Gastrocnemius medialis (tissue), 4 donors: ENCODE data around the gene LDLRAD3. TPM values are rescaled to one million over a fixed set of nuclear protein-coding genes. Genes with fewer than 3 reads are reported as not detected.
A peak's percentile ranks its signal among the peaks of the same experiment; 100 is the strongest.

Experiments
- ATAC-seq, 2 donors: fragments of 150-250 bp; one replicate each; pipeline ENCODE4 v1.9.1; 2016
- DNase-seq, 2 donors: peaks; one replicate each; pipeline ENCODE4 v3.0.0-alpha.2; 2019
- H3K27ac ChIP-seq, 4 donors: fragments of 200-600 bp; sonication (generic); 1 replicate in 1 of 4; 2 replicates in 3 of 4; pipeline ENCODE4 v1.5.1; 2016 to 2018; ENCODE audit warnings: mild to moderate bottlenecking in 2 of 4, moderate library complexity in 1 of 4
- H3K27me3 ChIP-seq, 3 donors: fragments of 200-600 bp; sonication (generic) in 2 of 3; 1 replicate in 1 of 3; 2 replicates in 2 of 3; pipeline versions ENCODE4 v1.5.1 to v1.6.0; 2016 to 2019; ENCODE audit warnings: mild to moderate bottlenecking in 1 of 3, moderate library complexity in 1 of 3
- H3K36me3 ChIP-seq, 2 donors: fragments of 200-600 bp; sonication (generic) in 1 of 2; one replicate each; pipeline ENCODE4 v1.5.1; 2017 to 2018
- H3K4me1 ChIP-seq, 2 donors: fragments of 200-600 bp; sonication (generic) in 1 of 2; one replicate each; pipeline ENCODE4 v1.5.1; 2016 to 2017; ENCODE audit warnings: mild to moderate bottlenecking in 2 of 2
- H3K4me3 ChIP-seq, 4 donors: fragments of 200-600 bp; sonication (generic) in 3 of 4; 1 replicate in 1 of 4; 2 replicates in 3 of 4; pipeline ENCODE4 v1.5.1; 2016 to 2019; ENCODE audit warnings: mild to moderate bottlenecking in 2 of 4
- H3K9me3 ChIP-seq, 3 donors: fragments of 200-600 bp; sonication (generic) in 2 of 3; 1 replicate in 1 of 3; 2 replicates in 2 of 3; pipeline ENCODE4 v1.5.1; 2016 to 2019
- POLR2A ChIP-seq, 2 donors: fragments of 450-650 bp; IDR thresholded peaks; one replicate each; pipeline ENCODE4 v1.6.1; 2017; ENCODE audit warnings: antibody characterized with exemption in 2 of 2, mild to moderate bottlenecking in 2 of 2, moderate library complexity in 2 of 2
- in situ Hi-C, 4 donors: fragments of 200-750 bp; cut with MboI; loops; one replicate each; pipeline versions ENCODE4 v1.15.0 to v1.8.0; 2017; ENCODE audit warnings: low sequenced_read_pairs in 4 of 4
- intact Hi-C: fragments of 100-400 bp; cut with DNase I; formaldehyde crosslinking; loops from one replicate; pipeline ENCODE4 v1.15.1; 2023; ENCODE audit warnings: low total_unique reads
- microRNA-seq, 2 donors: library from miRNA; unstranded; fragments of <30 nt; microRNA quantifications; one replicate each; pipeline ENCODE4, GENCODE V29; 2016; ENCODE audit warnings: borderline replicate concordance in 2 of 2
- total RNA-seq, 4 donors: library from RNA; depleted of rRNA; stranded (reverse); fragments of >200 nt; gene quantifications; one replicate each; pipeline versions ENCODE4 v1.1.0 to v1.2.3, GENCODE V29; 2016
- TF ChIP-seq, protein P1 (sequence below), 5 experiments: fragments of 450-650 bp in 3 of 5; fragments of 200-600 bp in 2 of 5; sonication (generic) in 2 of 5; IDR thresholded peaks in 4 of 5; conservative IDR thresholded peaks in 1 of 5; 1 replicate in 4 of 5; 2 replicates in 1 of 5; pipeline ENCODE4 v1.5.1; 2016 to 2019; ENCODE audit warnings: antibody characterized with exemption in 5 of 5, mild to moderate bottlenecking in 3 of 5, moderate library complexity in 3 of 5

LDLRAD3 gene
- total RNA-seq, 4 donors from 2014 or later = 6.1 to 12.8 (median 11.8) TPM

GRCh38 chr11:36278531-36279282 lies 334.8 kb downstream of the LDLRAD3 start:
- Histone ChIP-seq H3K4me1 (peaks cover 4 to 6% of the 10 kb centered on the region in 2 donors), H3K27me3 (no peaks in the 10 kb centered on the region), H3K9me3 (no peaks in the 10 kb centered on the region), H3K27ac (no peak overlapping the region), H3K4me3 (no peak overlapping the region), H3K36me3 (peaks cover 0 to 38% of the 10 kb centered on the region in 2 donors)
- in situ Hi-C loops = loop anchor here in 3 of 4 donors (25.0 kb wide), 2 partner anchors 209 to 234 kb away; partner anchors contain the start of gene TRAF6 (in 1 of the 3)
- DNase-seq = no peak
- no peak for TF ChIP-seq POLR2A (IDR thresholded peaks at IDR 0.05)
- TF ChIP-seq, protein P1, sequence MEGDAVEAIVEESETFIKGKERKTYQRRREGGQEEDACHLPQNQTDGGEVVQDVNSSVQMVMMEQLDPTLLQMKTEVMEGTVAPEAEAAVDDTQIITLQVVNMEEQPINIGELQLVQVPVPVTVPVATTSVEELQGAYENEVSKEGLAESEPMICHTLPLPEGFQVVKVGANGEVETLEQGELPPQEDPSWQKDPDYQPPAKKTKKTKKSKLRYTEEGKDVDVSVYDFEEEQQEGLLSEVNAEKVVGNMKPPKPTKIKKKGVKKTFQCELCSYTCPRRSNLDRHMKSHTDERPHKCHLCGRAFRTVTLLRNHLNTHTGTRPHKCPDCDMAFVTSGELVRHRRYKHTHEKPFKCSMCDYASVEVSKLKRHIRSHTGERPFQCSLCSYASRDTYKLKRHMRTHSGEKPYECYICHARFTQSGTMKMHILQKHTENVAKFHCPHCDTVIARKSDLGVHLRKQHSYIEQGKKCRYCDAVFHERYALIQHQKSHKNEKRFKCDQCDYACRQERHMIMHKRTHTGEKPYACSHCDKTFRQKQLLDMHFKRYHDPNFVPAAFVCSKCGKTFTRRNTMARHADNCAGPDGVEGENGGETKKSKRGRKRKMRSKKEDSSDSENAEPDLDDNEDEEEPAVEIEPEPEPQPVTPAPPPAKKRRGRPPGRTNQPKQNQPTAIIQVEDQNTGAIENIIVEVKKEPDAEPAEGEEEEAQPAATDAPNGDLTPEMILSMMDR (IDR thresholded peaks at IDR 0.05 in 4 of 5, conservative IDR thresholded peaks at IDR 0.05 in 1 of 5) = peak in 1 of 5 experiments; percentile 10
- ATAC-seq = no peak
- intact Hi-C loops = no loop called here

- in situ Hi-C loops = loop anchor here in 3 of 4 donors (25.0 kb wide), 2 partner anchors 207 to 232 kb away; partner anchors contain the start of gene TRAF6 (in 1 of the 3)
- no peak for ATAC-seq
Observed at GRCh38 chr11:36280531-36280930, 336.7 kb downstream of the LDLRAD3 start.

More at GRCh38 chr11:36280531-36280930, 336.7 kb downstream of the LDLRAD3 start:
- Histone ChIP-seq H3K27me3 (no peaks in the 10 kb centered on the region), H3K27ac (no peak overlapping the region), H3K4me3 (no peak overlapping the region), H3K36me3 (peaks cover 0 to 20% of the 10 kb centered on the region in 2 donors), H3K4me1 (peaks cover 4 to 6% of the 10 kb centered on the region in 2 donors), H3K9me3 (no peaks in the 10 kb centered on the region)
- DNase-seq = no peak
- intact Hi-C loops = no loop called here
- TF ChIP-seq, protein P1 (IDR thresholded peaks at IDR 0.05 in 4 of 5, conservative IDR thresholded peaks at IDR 0.05 in 1 of 5) = no peak
- no peak for TF ChIP-seq POLR2A (IDR thresholded peaks at IDR 0.05)

Small RNA genes lying within 50 kb of the gene (microRNA-seq; reads per million reads assigned to microRNA genes)
- 0 reads per million in 2 donors for gene MIR3973
